ENCODE results near the gene ARHGEF17. TPM values are rescaled to one million over a fixed set of nuclear protein-coding genes. Genes with fewer than 3 reads are reported as not detected.

Gene ARHGEF17
- total and polyA plus RNA-seq, 2 of the 8 experiments (the other 6 are each of a cell fraction or from before 2014, with no cell fraction given), result 11.3 to 14.6 TPM

GRCh38 chr11:73313652-73314051 lies 5.6 kb downstream of the ARHGEF17 start:
- no peak overlapping the region for H3K9ac ChIP-seq (replicated peaks in 1 of 4; ENCODE audit: extremely low read depth in 1 of 4, low read depth in 3 of 4, low read length in 3 of 4)
- peaks cover 18 to 35% of the 10 kb centered on the region in 2 experiments for H4K20me1 ChIP-seq (replicated peaks in 1 of 2; ENCODE audit: control insufficient read depth in 1 of 2, insufficient read depth in 2 of 2, low read length in 2 of 2)
- H3K18ac ChIP-seq (ENCODE audit: extremely low read depth, low read length), result no peak overlapping the region
- DNase-seq (ENCODE audit: low read depth in 1 of 2, low spot score in 2 of 2) (no peak), FAIRE-seq (no peak)
- H3K14ac ChIP-seq (ENCODE audit: insufficient read length), result no peak overlapping the region
- no peaks in the 10 kb centered on the region for H3K79me2 ChIP-seq (ENCODE audit: control insufficient read depth in 1 of 2, insufficient read depth in 2 of 2, low read length in 2 of 2)
- ChIA-PET POLR2A (ENCODE audit: partially characterized antibody) (interaction anchor here (0.8 to 1.7 kb wide), 4 partner anchors 14 to 21 kb away, joined by 3 to 5 read pairs (median 4); no protein-coding TSS in a partner anchor), CTCF (ENCODE audit: partially characterized antibody) (interaction anchor here (0.7 to 25.1 kb wide), 6 partner anchors 11 to 80 kb away, joined by 3 to 383 read pairs (median 172); no protein-coding TSS in a partner anchor)
- H3K4me1 ChIP-seq (replicated peaks in 1 of 4; ENCODE audit: control insufficient read depth in 3 of 4, insufficient read depth in 4 of 4, low read length in 3 of 4), result peaks cover 0 to 14% (median 8%) of the 10 kb centered on the region in 4 experiments; a peak in 6 of 7 replicates
- no peak overlapping the region for H3K23ac ChIP-seq (ENCODE audit: insufficient read length)
- H4K8ac ChIP-seq (ENCODE audit: extremely low read depth, insufficient read depth, low read length), result no peak overlapping the region
- H4K91ac ChIP-seq (replicated peaks; ENCODE audit: insufficient read length, low read length), result no peak overlapping the region
- H3K4me2 ChIP-seq (ENCODE audit: insufficient read depth in 1 of 2, low read depth in 2 of 2, low read length in 2 of 2), result no peak overlapping the region
- peaks cover 0 to 28% (median 20%) of the 10 kb centered on the region in 4 experiments; a peak in 5 of 7 replicates for H3K27me3 ChIP-seq (replicated peaks in 1 of 4; ENCODE audit: control insufficient read depth in 3 of 4, extremely low read depth in 1 of 4, insufficient read depth in 3 of 4, low read length in 3 of 4)
- no peak overlapping the region for H2BK5ac ChIP-seq (ENCODE audit: low read depth, low read length)
- H2AFZ ChIP-seq (ENCODE audit: low read length), result no peak overlapping the region
- H3K23me2 ChIP-seq (ENCODE audit: low read depth, low read length), result peaks cover 9% of the 10 kb centered on the region; the same call in 1 of the 2 replicates
- no peak overlapping the region for H2BK12ac ChIP-seq (ENCODE audit: low read depth, low read length)
- H3K56ac ChIP-seq (replicated peaks; ENCODE audit: insufficient read length, low read depth, low read length), result no peak overlapping the region
- no peaks in the 10 kb centered on the region for H3K36me3 ChIP-seq (ENCODE audit: control insufficient read depth in 2 of 4, insufficient read depth in 4 of 4, low read length in 3 of 4)
- no peak overlapping the region for H2BK120ac ChIP-seq (replicated peaks; ENCODE audit: low read depth, low read length)
- 92% methylated on average over 1 of the region's 1 CpG; no CpG with 5 or more reads in 1 of the 2 experiments for WGBS, 2 experiments (ENCODE audit: extremely low coverage in 1 of 2, insufficient coverage in 1 of 2, insufficient read length in 1 of 2, insufficient replicate concordance in 2 of 2, low coverage in 1 of 2, low lambda C conversion rate in 2 of 2, missing lambda C conversion rate in 1 of 2)
- H3K27ac ChIP-seq (ENCODE audit: low read depth, low read length), result no peak overlapping the region
- no peaks in the 10 kb centered on the region for H3K9me3 ChIP-seq (ENCODE audit: insufficient read depth in 2 of 2, low read depth in 1 of 2, low read length in 1 of 2)
- no peak overlapping the region for H2BK15ac ChIP-seq (ENCODE audit: low read length)
- no peak overlapping the region for H2AK5ac ChIP-seq (ENCODE audit: low read depth, low read length)
- no peak overlapping the region for H4K5ac ChIP-seq (ENCODE audit: insufficient read length, low read depth, low read length)
- H2BK20ac ChIP-seq (ENCODE audit: low read length), result 0 out of 2 replicates have a peak overlapping the region, but pooled peaks have one; percentile 48
- no peak overlapping the region for H3K4me3 ChIP-seq (ENCODE audit: extremely low read depth in 1 of 4, insufficient read depth in 2 of 4, low read depth in 3 of 4, low read length in 4 of 4)
- H3K4ac ChIP-seq (replicated peaks; ENCODE audit: insufficient read length, low read depth, low read length), result no peak overlapping the region
- peaks cover 7% of the 10 kb centered on the region for H3K79me1 ChIP-seq (ENCODE audit: low read depth, low read length)
- TF ChIP-seq EP300 (IDR thresholded peaks at IDR 0.05; ENCODE audit: borderline replicate concordance in 1 of 2, low read depth in 2 of 2, low read length in 2 of 2) (no peak), SIX5 (IDR thresholded peaks at IDR 0.05; ENCODE audit: low read depth, low read length) (no peak), BACH1 (IDR thresholded peaks at IDR 0.05; ENCODE audit: low read length) (no peak), EGR1 (IDR thresholded peaks at IDR 0.05; ENCODE audit: borderline replicate concordance, low read depth, low read length) (no peak), TAF7 (optimal IDR thresholded peaks at IDR 0.05; ENCODE audit: borderline replicate concordance, low read depth, low read length) (no peak), EZH2 (IDR thresholded peaks at IDR 0.05; ENCODE audit: low read depth, low read length, severe bottlenecking) (no peak), MAFK (IDR thresholded peaks at IDR 0.05; ENCODE audit: low read depth, low read length) (no peak), CBX5 (IDR thresholded peaks at IDR 0.05; ENCODE audit: low read depth, low read length) (no peak), KDM1A (IDR thresholded peaks at IDR 0.05; ENCODE audit: borderline replicate concordance, low read length) (no peak), NRF1 (IDR thresholded peaks at IDR 0.05; ENCODE audit: low read depth, low read length) (no peak), NANOG (IDR thresholded peaks at IDR 0.05; ENCODE audit: insufficient read depth, low read depth, low read length, poor library complexity, severe bottlenecking) (no peak), ZNF274 (IDR thresholded peaks at IDR 0.05; ENCODE audit: borderline replicate concordance, extremely low read depth, low read length) (no peak), KDM4A (IDR thresholded peaks at IDR 0.05; ENCODE audit: low read depth, low read length, severe bottlenecking) (no peak)

Data from H1 (cell line).